ENCODE data around the gene MKLN1. TPM values are rescaled to one million over a fixed set of nuclear protein-coding genes. Genes with fewer than 3 reads are reported as not detected.

Gene MKLN1
- total and polyA plus RNA-seq, 7 experiments from 2014 or later, result 30.8 to 69.8 (median 56.7) TPM

GRCh38 chr7:131483586-131483985 is 155.9 kb downstream of the MKLN1 start:
- H3K4me3 Mint-ChIP-seq, result no peak overlapping the region
- Histone ChIP-seq H3K27me3 (ENCODE audit: control insufficient read depth in 2 of 2, insufficient read depth in 2 of 2, low read length in 2 of 2) (no peaks in the 10 kb centered on the region), H3K4me3 (ENCODE audit: low read length) (no peak overlapping the region), H3K9me3 (ENCODE audit: control insufficient read depth in 2 of 3, low read length in 3 of 3) (no peaks in the 10 kb centered on the region), H3K36me3 (ENCODE audit: control insufficient read depth in 2 of 3, insufficient read depth in 3 of 3, low read length in 3 of 3) (peaks cover 0 to 9% (median 7%) of the 10 kb centered on the region in 3 experiments), H3K4me1 (ENCODE audit: control insufficient read depth in 2 of 2, insufficient read depth in 2 of 2, low read length in 2 of 2) (no peaks in the 10 kb centered on the region), H3K27ac (ENCODE audit: low read depth, low read length) (no peak overlapping the region)
- no peaks in the 10 kb centered on the region for H3K9me3 Mint-ChIP-seq
- DNase-seq (no peak), ATAC-seq (no peak)
- H3K27ac Mint-ChIP-seq, result peak overlapping the region in 1 of 9 donors; percentile 13
- peaks cover 0 to 34% (median 6%) of the 10 kb centered on the region in 5 donors for H3K36me3 Mint-ChIP-seq
- ChIA-PET POLR2A (interaction anchor here (0.6 kb wide), 1 partner anchor 1846 kb away, joined by 3 read pairs; no protein-coding TSS in a partner anchor), CTCF (interaction anchor here (0.6 kb wide), 1 partner anchor 355 kb away, joined by 4 read pairs; no protein-coding TSS in a partner anchor)
- no peaks in the 10 kb centered on the region for H3K4me1 Mint-ChIP-seq
- intact Hi-C loops (cut with micrococcal nuclease), result no loop called here
- H3K27me3 Mint-ChIP-seq, result no peaks in the 10 kb centered on the region

- Histone ChIP-seq H3K4me1 (ENCODE audit: control insufficient read depth in 2 of 2, insufficient read depth in 2 of 2, low read length in 2 of 2) (no peaks in the 10 kb centered on the region), H3K27me3 (ENCODE audit: control insufficient read depth in 2 of 2, insufficient read depth in 2 of 2, low read length in 2 of 2) (no peaks in the 10 kb centered on the region), H3K9me3 (ENCODE audit: control insufficient read depth in 2 of 3, low read length in 3 of 3) (no peaks in the 10 kb centered on the region), H3K27ac (ENCODE audit: low read depth, low read length) (no peak overlapping the region), H3K36me3 (ENCODE audit: control insufficient read depth in 2 of 3, insufficient read depth in 3 of 3, low read length in 3 of 3) (peaks cover 0 to 6% (median 4%) of the 10 kb centered on the region in 3 experiments), H3K4me3 (ENCODE audit: low read length) (no peak overlapping the region)
- Mint-ChIP-seq H3K36me3 (peaks cover 0 to 31% (median 9%) of the 10 kb centered on the region in 5 donors), H3K27me3 (no peaks in the 10 kb centered on the region), H3K4me1 (no peaks in the 10 kb centered on the region), H3K27ac (peak overlapping the region in 2 of 9 donors; percentile 1 to 32), H3K4me3 (no peak overlapping the region), H3K9me3 (no peaks in the 10 kb centered on the region)
- intact Hi-C loops (cut with micrococcal nuclease), result no loop called here
- ATAC-seq, result no peak
- CTCF ChIA-PET, result no interaction called here
- POLR2A ChIA-PET, result no interaction called here
- DNase-seq, result no peak
Measured at GRCh38 chr7:131486346-131486745, 158.7 kb downstream of the MKLN1 start.

GRCh38 chr7:131487217-131487616 is 159.5 kb downstream of the MKLN1 start:
- POLR2A ChIA-PET, result no interaction called here
- intact Hi-C loops (cut with micrococcal nuclease), result no loop called here
- H3K36me3 Mint-ChIP-seq, result peaks cover 0 to 30% (median 9%) of the 10 kb centered on the region in 5 donors

GRCh38 chr7:131488361-131488760 is 160.7 kb downstream of the MKLN1 start:
- Mint-ChIP-seq H3K27me3 (no peaks in the 10 kb centered on the region), H3K9me3 (no peaks in the 10 kb centered on the region), H3K27ac (peak overlapping the region in 1 of 9 donors; percentile 18), H3K36me3 (peaks cover 0 to 26% (median 9%) of the 10 kb centered on the region in 5 donors), H3K4me1 (no peaks in the 10 kb centered on the region), H3K4me3 (no peak overlapping the region)
- ChIA-PET CTCF (no interaction called here), POLR2A (no interaction called here)
- DNase-seq (no peak), ATAC-seq (no peak)
- H3K36me3 ChIP-seq (ENCODE audit: control insufficient read depth in 2 of 3, insufficient read depth in 3 of 3, low read length in 3 of 3), result peaks cover 0 to 6% (median 4%) of the 10 kb centered on the region in 3 experiments
- no peaks in the 10 kb centered on the region for H3K27me3 ChIP-seq (ENCODE audit: control insufficient read depth in 2 of 2, insufficient read depth in 2 of 2, low read length in 2 of 2)
- no peak overlapping the region for H3K4me3 ChIP-seq (ENCODE audit: low read length)
- H3K9me3 ChIP-seq (ENCODE audit: control insufficient read depth in 2 of 3, low read length in 3 of 3), result no peaks in the 10 kb centered on the region
- H3K27ac ChIP-seq (ENCODE audit: low read depth, low read length), result no peak overlapping the region
- intact Hi-C loops (cut with micrococcal nuclease), result no loop called here
- no peaks in the 10 kb centered on the region for H3K4me1 ChIP-seq (ENCODE audit: control insufficient read depth in 2 of 2, insufficient read depth in 2 of 2, low read length in 2 of 2)

More at GRCh38 chr7:131487217-131487616, 159.5 kb downstream of the MKLN1 start:
- no peak overlapping the region for H3K27ac ChIP-seq (ENCODE audit: low read depth, low read length)
- CTCF ChIA-PET, result no interaction called here
- no peak for ATAC-seq
- Mint-ChIP-seq H3K4me3 (no peak overlapping the region), H3K4me1 (no peaks in the 10 kb centered on the region), H3K9me3 (no peaks in the 10 kb centered on the region), H3K27ac (peak overlapping the region in 1 of 9 donors; percentile 9), H3K27me3 (no peaks in the 10 kb centered on the region)
- H3K27me3 ChIP-seq (ENCODE audit: control insufficient read depth in 2 of 2, insufficient read depth in 2 of 2, low read length in 2 of 2), result no peaks in the 10 kb centered on the region
- no peak overlapping the region for H3K4me3 ChIP-seq (ENCODE audit: low read length)
- no peaks in the 10 kb centered on the region for H3K4me1 ChIP-seq (ENCODE audit: control insufficient read depth in 2 of 2, insufficient read depth in 2 of 2, low read length in 2 of 2)
- H3K36me3 ChIP-seq (ENCODE audit: control insufficient read depth in 2 of 3, insufficient read depth in 3 of 3, low read length in 3 of 3), result peaks cover 0 to 6% (median 4%) of the 10 kb centered on the region in 3 experiments
- no peak for DNase-seq
- no peaks in the 10 kb centered on the region for H3K9me3 ChIP-seq (ENCODE audit: control insufficient read depth in 2 of 3, low read length in 3 of 3)

- Histone ChIP-seq H3K27me3 (ENCODE audit: control insufficient read depth in 2 of 2, insufficient read depth in 2 of 2, low read length in 2 of 2) (no peaks in the 10 kb centered on the region), H3K27ac (ENCODE audit: low read depth, low read length) (no peak overlapping the region), H3K4me1 (ENCODE audit: control insufficient read depth in 2 of 2, insufficient read depth in 2 of 2, low read length in 2 of 2) (no peaks in the 10 kb centered on the region), H3K36me3 (ENCODE audit: control insufficient read depth in 2 of 3, insufficient read depth in 3 of 3, low read length in 3 of 3) (peaks cover 0 to 6% (median 3%) of the 10 kb centered on the region in 3 experiments), H3K9me3 (ENCODE audit: control insufficient read depth in 2 of 3, low read length in 3 of 3) (no peaks in the 10 kb centered on the region), H3K4me3 (ENCODE audit: low read length) (no peak overlapping the region)
- intact Hi-C loops (cut with micrococcal nuclease), result no loop called here
- Mint-ChIP-seq H3K9me3 (no peaks in the 10 kb centered on the region), H3K27ac (peak overlapping the region in 1 of 9 donors; percentile 18), H3K4me3 (no peak overlapping the region), H3K27me3 (no peaks in the 10 kb centered on the region), H3K36me3 (peaks cover 0 to 24% (median 9%) of the 10 kb centered on the region in 5 donors), H3K4me1 (no peaks in the 10 kb centered on the region)
- ChIA-PET POLR2A (no interaction called here), CTCF (no interaction called here)
- no peak for DNase-seq
- no peak for ATAC-seq
Measured at GRCh38 chr7:131489196-131489595, 161.5 kb downstream of the MKLN1 start.

GRCh38 chr7:131489881-131490280 is 162.2 kb downstream of the MKLN1 start:
- Histone ChIP-seq H3K9me3 (ENCODE audit: control insufficient read depth in 2 of 3, low read length in 3 of 3) (no peaks in the 10 kb centered on the region), H3K4me1 (ENCODE audit: control insufficient read depth in 2 of 2, insufficient read depth in 2 of 2, low read length in 2 of 2) (no peaks in the 10 kb centered on the region), H3K4me3 (ENCODE audit: low read length) (no peak overlapping the region), H3K36me3 (ENCODE audit: control insufficient read depth in 2 of 3, insufficient read depth in 3 of 3, low read length in 3 of 3) (peaks cover 0 to 6% (median 0%) of the 10 kb centered on the region in 3 experiments), H3K27me3 (ENCODE audit: control insufficient read depth in 2 of 2, insufficient read depth in 2 of 2, low read length in 2 of 2) (no peaks in the 10 kb centered on the region), H3K27ac (ENCODE audit: low read depth, low read length) (no peak overlapping the region)
- Mint-ChIP-seq H3K27ac (peak overlapping the region in 1 of 9 donors; percentile 8), H3K27me3 (no peaks in the 10 kb centered on the region), H3K4me3 (no peak overlapping the region), H3K9me3 (no peaks in the 10 kb centered on the region), H3K36me3 (peaks cover 0 to 22% (median 9%) of the 10 kb centered on the region in 5 donors), H3K4me1 (no peaks in the 10 kb centered on the region)
- intact Hi-C loops (cut with micrococcal nuclease), result no loop called here
- no peak for ATAC-seq
- DNase-seq, result no peak
- CTCF ChIA-PET, result no interaction called here
- POLR2A ChIA-PET, result no interaction called here

- Histone ChIP-seq H3K36me3 (ENCODE audit: control insufficient read depth in 2 of 3, insufficient read depth in 3 of 3, low read length in 3 of 3) (peaks cover 0 to 16% (median 0%) of the 10 kb centered on the region in 3 experiments), H3K4me1 (ENCODE audit: control insufficient read depth in 2 of 2, insufficient read depth in 2 of 2, low read length in 2 of 2) (no peaks in the 10 kb centered on the region), H3K4me3 (ENCODE audit: low read length) (no peak overlapping the region), H3K27ac (ENCODE audit: low read depth, low read length) (no peak overlapping the region), H3K27me3 (ENCODE audit: control insufficient read depth in 2 of 2, insufficient read depth in 2 of 2, low read length in 2 of 2) (no peaks in the 10 kb centered on the region), H3K9me3 (ENCODE audit: control insufficient read depth in 2 of 3, low read length in 3 of 3) (no peaks in the 10 kb centered on the region)
- intact Hi-C loops (cut with micrococcal nuclease), result no loop called here
- H3K9me3 Mint-ChIP-seq, result no peaks in the 10 kb centered on the region
- peaks cover 0 to 23% (median 14%) of the 10 kb centered on the region in 5 donors for H3K36me3 Mint-ChIP-seq
- ATAC-seq (no peak), DNase-seq (no peak)
- peak overlapping the region in 1 of 9 donors; percentile 25 for H3K27ac Mint-ChIP-seq
- ChIA-PET CTCF (interaction anchor here (0.8 kb wide), 1 partner anchor 20 kb away, joined by 4 read pairs; no protein-coding TSS in a partner anchor), POLR2A (interaction anchor here (0.8 kb wide), 1 partner anchor 12 kb away, joined by 4 read pairs; no protein-coding TSS in a partner anchor)
- no peak overlapping the region for H3K4me3 Mint-ChIP-seq
- H3K4me1 Mint-ChIP-seq, result no peaks in the 10 kb centered on the region
- no peaks in the 10 kb centered on the region for H3K27me3 Mint-ChIP-seq
Measured at GRCh38 chr7:131493081-131493480, 165.4 kb downstream of the MKLN1 start.
